Bronchial smooth muscle cell (primary cell): ENCODE measurements around the gene ING1. TPM values are rescaled to one million over a fixed set of nuclear protein-coding genes. Genes with fewer than 3 reads are reported as not detected.

ENCODE experiments used
- total RNA-seq: library from RNA; depleted of rRNA; stranded (reverse); fragments of >200 nt; gene quantifications from 2 replicates; pipeline ENCODE4 v1.2.1, GENCODE V29; 2014

Gene ING1
- total RNA-seq: 15.3 and 19.3 TPM in 2 replicates

GRCh38 chr13:110713642-110713952, at the start of gene ING1:
ING1 (plus strand) TSS chr13:110713700; CDS start chr13:110714150, 450 bp downstream.

GRCh38 chr13:110705826-110706569, 7.5 kb upstream of the ING1 start, which contains the start of gene CARS2:
CARS2 (minus strand) TSS chr13:110706116; CDS start chr13:110706093, 23 bp downstream.

Other genes starting within 250 kb of the ING1 start
- 2.2 and 4.6 TPM in 2 replicates for gene RAB20, start 152.0 kb upstream of the ING1 start, total RNA-seq
- gene NAXD, start 98.2 kb upstream of the ING1 start, total RNA-seq: 24.6 and 26.3 TPM in 2 replicates
- gene CARS2, start 7.6 kb upstream of the ING1 start, total RNA-seq: 71.4 and 107 TPM in 2 replicates
- 99.1 and 180 TPM in 2 replicates for gene ANKRD10, start 201.4 kb downstream of the ING1 start, total RNA-seq